ENCODE data around the gene WWC1. TPM values are rescaled to one million over a fixed set of nuclear protein-coding genes. Genes with fewer than 3 reads are reported as not detected.

WWC1 gene
- total RNA-seq, 1 donor from 2014 or later, result 87.2 TPM

DNA sequence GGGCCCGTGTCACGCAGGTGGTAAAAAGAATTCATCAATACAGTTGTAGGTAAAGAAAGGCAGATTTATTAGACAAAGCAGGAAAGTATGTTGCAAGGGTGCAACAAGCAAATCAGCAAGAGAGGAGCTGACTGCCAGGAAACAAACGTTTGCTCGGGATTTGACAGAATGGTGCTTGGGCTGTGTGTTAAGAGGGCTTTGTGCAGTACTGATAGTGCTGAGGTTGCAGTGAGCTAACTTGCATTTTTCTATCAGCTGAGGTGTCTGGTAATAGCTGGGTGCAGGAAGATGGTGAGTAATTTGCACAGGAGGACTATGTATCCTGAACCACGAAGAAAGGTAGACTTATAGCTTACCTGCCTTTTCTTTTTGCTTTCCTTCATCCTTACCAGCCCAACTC, 190.9 kb downstream of the WWC1 start:
- H3K4me3 ChIP-seq (ENCODE audit: low read depth, low read length), result no peak overlapping the region
- DNase-seq (ENCODE audit: low read depth), result no peak
- no peak for TF ChIP-seq CTCF (conservative IDR thresholded peaks at IDR 0.05; ENCODE audit: low read depth, low read length)

DNA sequence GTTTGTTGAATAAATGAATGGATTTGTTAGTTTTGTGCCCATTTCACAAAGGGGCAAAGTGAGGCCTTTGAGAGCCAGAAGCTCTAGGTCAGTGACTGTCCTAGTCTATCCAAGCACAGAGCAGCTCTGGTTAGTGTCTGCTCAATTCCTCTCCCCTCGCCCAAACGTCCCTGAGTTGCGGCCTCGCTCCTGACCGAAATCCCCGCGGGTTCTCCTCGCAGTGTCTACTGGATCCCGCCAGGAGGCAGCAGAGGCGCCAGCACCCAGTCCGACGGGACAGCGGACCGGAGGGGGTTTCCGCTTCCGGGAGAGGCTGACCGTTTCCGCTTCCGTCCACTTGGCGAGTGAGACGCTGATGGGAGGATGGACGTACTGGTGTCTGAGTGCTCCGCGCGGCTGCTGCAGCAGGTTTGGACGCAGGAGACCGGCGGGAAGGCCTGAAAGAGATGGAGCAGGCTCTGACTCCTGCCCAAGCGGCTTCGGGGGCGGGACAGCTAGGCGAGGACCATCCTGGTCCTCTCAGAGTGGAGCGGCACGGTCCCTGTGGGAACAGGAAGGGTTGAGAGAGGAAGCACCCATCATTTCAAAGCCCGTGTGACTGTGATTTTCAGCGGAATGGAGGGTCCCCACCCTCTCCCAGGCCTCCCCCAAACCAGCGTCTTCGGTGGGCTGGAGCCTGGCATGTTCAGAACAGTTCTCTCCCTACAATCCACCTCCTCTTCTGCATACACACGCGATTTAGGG, 194.9 kb downstream of the WWC1 start, which contains the start of gene RARS1:
TSS of gene RARS1 (plus strand) at position 336 of the 744 bp plus-strand sequence. CDS start at position 364, 28 bp downstream.
- DNase-seq (ENCODE audit: low read depth), result peak; percentile 50
- H3K4me3 ChIP-seq (ENCODE audit: low read depth, low read length), result peak within 1 kb of the TSS; percentile 74
- TF ChIP-seq CTCF (conservative IDR thresholded peaks at IDR 0.05; ENCODE audit: low read depth, low read length), result peak; percentile 91

- TF ChIP-seq CTCF (conservative IDR thresholded peaks at IDR 0.05; ENCODE audit: low read depth, low read length), result no peak
- no peak for DNase-seq (ENCODE audit: low read depth)
- no peak overlapping the region for H3K4me3 ChIP-seq (ENCODE audit: low read depth, low read length)
Observed at GRCh38 chr5:168489059-168489458, 197.6 kb downstream of the WWC1 start.

DNA sequence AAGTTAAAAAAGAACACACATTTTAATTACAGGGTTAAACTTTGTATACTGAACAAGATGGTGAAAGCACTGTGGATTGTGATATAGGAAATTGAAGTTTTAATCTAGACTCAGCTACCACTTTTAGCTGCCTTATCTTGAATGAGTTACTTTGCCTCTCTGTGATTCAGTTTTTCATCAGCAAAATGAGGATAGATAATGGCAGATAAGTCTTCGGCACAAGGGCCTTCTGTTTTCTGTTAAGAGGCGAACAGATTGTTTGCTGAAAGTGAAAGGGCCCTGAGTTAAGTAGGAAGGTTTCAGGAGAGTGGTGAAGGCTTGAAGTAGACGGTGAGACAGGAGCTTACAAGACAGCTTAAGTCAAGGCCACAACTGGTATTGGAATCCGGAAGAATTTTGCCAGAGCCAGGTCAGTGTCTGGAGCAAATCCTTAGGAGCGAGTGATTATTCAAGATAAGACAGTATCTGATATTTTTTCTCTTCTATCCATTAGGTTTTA, 202.7 kb downstream of the WWC1 start:
- no peak for DNase-seq (ENCODE audit: low read depth)
- no peak overlapping the region for H3K4me3 ChIP-seq (ENCODE audit: low read depth, low read length)
- TF ChIP-seq CTCF (conservative IDR thresholded peaks at IDR 0.05; ENCODE audit: low read depth, low read length), result no peak

GRCh38 chr5:168502563-168503237, 211.3 kb downstream of the WWC1 start:
- no peak overlapping the region for H3K4me3 ChIP-seq (ENCODE audit: low read depth, low read length)
- DNase-seq (ENCODE audit: low read depth), result no peak
- TF ChIP-seq CTCF (conservative IDR thresholded peaks at IDR 0.05; ENCODE audit: low read depth, low read length), result no peak

- DNase-seq (ENCODE audit: low read depth), result no peak
- TF ChIP-seq CTCF (conservative IDR thresholded peaks at IDR 0.05; ENCODE audit: low read depth, low read length), result no peak
- H3K4me3 ChIP-seq (ENCODE audit: low read depth, low read length), result no peak overlapping the region
Observed at GRCh38 chr5:168513861-168514428, 222.5 kb downstream of the WWC1 start.

Other genes starting within 250 kb of the WWC1 start
- 109 and 137 TPM in 2 replicates for gene RARS1, start 194.8 kb downstream of the WWC1 start, total RNA-seq
- gene FBLL1, start 237.7 kb downstream of the WWC1 start, total RNA-seq, result 0.80 TPM in 1 of 2 replicates, not detected in the other